Panc1 (cell line): ENCODE data around the gene TTC28. TPM values are rescaled to one million over a fixed set of nuclear protein-coding genes. Genes with fewer than 3 reads are reported as not detected.

Source experiments
- ATAC-seq: fragments of 200-7000 bp; cut with Tn5 transposase; 2 replicates; pipeline ENCODE4 v1.9.1; 2020; ENCODE audit warnings: mild to moderate bottlenecking, moderate library complexity
- BruUV-seq: library from RNA; stranded (reverse); fragments of 400-500 nt; replicated peaks from 2 replicates; lab custom pipeline; 2021; lab: Mats Ljungman, UMichigan
- CTCF ChIA-PET: fragments of 300-600 bp; sonication (Branson Sonifier 250); formaldehyde crosslinking; loops from one replicate; lab custom pipeline; 2022; ENCODE audit warnings: antibody characterized with exemption; lab: Charles Lee
- POLR2A ChIA-PET: fragments of 300-600 bp; sonication (Branson Sonifier 250); formaldehyde crosslinking; loops from one replicate; lab custom pipeline; 2022; ENCODE audit warnings: antibody characterized with exemption; lab: Charles Lee
- DNase-seq: peaks from one replicate; pipeline ENCODE4 v3.0.0-alpha.2; 2010; ENCODE audit warnings: low read depth, low spot score
- H3K27ac ChIP-seq: 2 replicates; pipeline ENCODE4 v1.5.1; 2011; ENCODE audit warnings: mild to moderate bottlenecking, low read length, inconsistent platforms
- H3K27me3 ChIP-seq: fragments of 200-500 bp; sonication (Bioruptor generic); 2 replicates; pipeline ENCODE4 v1.6.0; 2014; ENCODE audit warnings: low read length, inconsistent platforms; ENCODE audit not compliant: control insufficient read depth, insufficient read depth
- H3K36me3 ChIP-seq: fragments of 200-500 bp; sonication (Bioruptor generic); 2 replicates; pipeline ENCODE4 v1.5.1; 2014; ENCODE audit warnings: inconsistent platforms, mild to moderate bottlenecking, low read length, moderate library complexity; ENCODE audit not compliant: control insufficient read depth, insufficient read depth
- H3K4me1 ChIP-seq: 2 replicates; pipeline ENCODE4 v1.5.1; 2011; ENCODE audit warnings: inconsistent platforms, mild to moderate bottlenecking, low read length, moderate library complexity; ENCODE audit not compliant: control insufficient read depth, insufficient read depth
- H3K4me3 ChIP-seq, 2 experiments: 2 replicates each; pipeline ENCODE4 v1.5.1; 2011 to 2012; ENCODE audit warnings: low read depth in 2 of 2, low read length in 2 of 2, mild to moderate bottlenecking in 2 of 2, inconsistent platforms in 1 of 2, moderate library complexity in 1 of 2
- H3K9me3 ChIP-seq: fragments of 200-500 bp; sonication (Bioruptor generic); 2 replicates; pipeline ENCODE4 v1.5.1; 2014; ENCODE audit warnings: low read depth, mild to moderate bottlenecking, inconsistent platforms, low read length, moderate library complexity; ENCODE audit not compliant: control insufficient read depth, insufficient read depth
- CTCF ChIP-seq: fragments of 450-650 bp; IDR thresholded peaks from 2 replicates; pipeline ENCODE4 v1.5.1; 2017; ENCODE audit warnings: mild to moderate bottlenecking
- POLR2AphosphoS5 ChIP-seq: IDR thresholded peaks from 2 replicates; pipeline ENCODE4 v1.6.1; 2012; ENCODE audit warnings: mild to moderate bottlenecking, low read depth, low read length, moderate library complexity
- REST ChIP-seq, 2 experiments: IDR thresholded peaks; 2 replicates each; pipeline ENCODE4 v1.6.1; 2011 to 2012; ENCODE audit warnings: low read depth in 2 of 2, control low read depth in 1 of 2, low read length in 1 of 2, mild to moderate bottlenecking in 1 of 2, moderate library complexity in 1 of 2; ENCODE audit not compliant: insufficient read depth in 1 of 2
- SIN3A ChIP-seq: IDR thresholded peaks from 2 replicates; pipeline ENCODE4 v1.6.1; 2012; ENCODE audit warnings: low read depth, mild to moderate bottlenecking, low read length, moderate library complexity, borderline replicate concordance; ENCODE audit not compliant: insufficient read depth
- TCF7L2 ChIP-seq: IDR thresholded peaks from 2 replicates; pipeline ENCODE4 v1.6.1; 2011; ENCODE audit warnings: mild to moderate bottlenecking, low read depth, low read length, inconsistent platforms
- in situ Hi-C: cut with HindIII; loops from 2 replicates; pipeline ENCODE4 v1.10.0; 2016; ENCODE audit warnings: low sequenced_read_pairs, low pct_unique_long_range_greater_than_20kb
- intact Hi-C: fragments of 100-400 bp; cut with micrococcal nuclease; formaldehyde crosslinking; loops from one replicate; pipeline ENCODE4 v1.10.0; 2022; ENCODE audit not compliant: unreplicated experiment
- total RNA-seq: library from RNA; stranded (reverse); gene quantifications from one replicate; pipeline ENCODE4 v1.2.1, GENCODE V29; 2021; ENCODE audit not compliant: unreplicated experiment

Gene TTC28
- total RNA-seq, 1 experiment from 2014 or later: 24.8 TPM

GRCh38 chr22:28594076-28594796 lies 85.4 kb downstream of the TTC28 start:
- TF ChIP-seq CTCF: no peak
- no peak for TF ChIP-seq POLR2AphosphoS5
- no peak for TF ChIP-seq REST (IDR thresholded peaks at IDR 0.05; ENCODE audit: insufficient read depth in 1 of 2, low read depth in 2 of 2, low read length in 1 of 2)
- TF ChIP-seq SIN3A: no peak
- no peak for TF ChIP-seq TCF7L2
- no peaks in the 10 kb centered on the region for H3K9me3 ChIP-seq
- ChIA-PET CTCF (no interaction called here), POLR2A (no interaction called here)
- H3K36me3 ChIP-seq: no peaks in the 10 kb centered on the region
- intact Hi-C loops: loop anchor here (5.0 kb wide), 1 partner anchor 542 kb away; no protein-coding TSS in a partner anchor
- no TSS peak for BruUV-seq
- H3K4me1 ChIP-seq: no peaks in the 10 kb centered on the region; the same call in none of the 2 replicates
- in situ Hi-C loops: no loop called here
- no peak overlapping the region for H3K27ac ChIP-seq
- ATAC-seq (peak; percentile 69; the same call in 1 of the 2 replicates), DNase-seq (no peak)
- no peaks in the 10 kb centered on the region for H3K27me3 ChIP-seq
- no peak overlapping the region for H3K4me3 ChIP-seq

- no TSS peak for BruUV-seq
- H3K36me3 ChIP-seq: no peaks in the 10 kb centered on the region
- H3K27me3 ChIP-seq: no peaks in the 10 kb centered on the region
- H3K9me3 ChIP-seq: no peaks in the 10 kb centered on the region
- ATAC-seq: no peak
- no peak overlapping the region for H3K27ac ChIP-seq
- ChIA-PET POLR2A (no interaction called here), CTCF (interaction anchor here (0.6 kb wide), 1 partner anchor 338 kb away, joined by 3 read pairs; no protein-coding TSS in a partner anchor)
- no peak overlapping the region for H3K4me3 ChIP-seq
- DNase-seq: no peak
- in situ Hi-C loops: no loop called here
- intact Hi-C loops: loop anchor here (5.0 kb wide), 1 partner anchor 541 kb away; no protein-coding TSS in a partner anchor
- no peak for TF ChIP-seq REST (IDR thresholded peaks at IDR 0.05; ENCODE audit: insufficient read depth in 1 of 2, low read depth in 2 of 2, low read length in 1 of 2)
- TF ChIP-seq SIN3A: no peak
- no peak for TF ChIP-seq TCF7L2
- no peak for TF ChIP-seq CTCF
- no peak for TF ChIP-seq POLR2AphosphoS5
- H3K4me1 ChIP-seq: no peaks in the 10 kb centered on the region; the same call in none of the 2 replicates
These were observed 86.3 kb downstream of the TTC28 start for GRCh38 chr22:28593299-28593698.
